ENCODE measurements around the gene ASTN2. TPM values are rescaled to one million over a fixed set of nuclear protein-coding genes. Genes with fewer than 3 reads are reported as not detected.

Gene ASTN2
- total and polyA plus RNA-seq, 9 of the 15 experiments (the other 6 are each of a cell fraction or from before 2014, with no cell fraction given) = 0.56 to 3.5 (median 1.9) TPM

DNA sequence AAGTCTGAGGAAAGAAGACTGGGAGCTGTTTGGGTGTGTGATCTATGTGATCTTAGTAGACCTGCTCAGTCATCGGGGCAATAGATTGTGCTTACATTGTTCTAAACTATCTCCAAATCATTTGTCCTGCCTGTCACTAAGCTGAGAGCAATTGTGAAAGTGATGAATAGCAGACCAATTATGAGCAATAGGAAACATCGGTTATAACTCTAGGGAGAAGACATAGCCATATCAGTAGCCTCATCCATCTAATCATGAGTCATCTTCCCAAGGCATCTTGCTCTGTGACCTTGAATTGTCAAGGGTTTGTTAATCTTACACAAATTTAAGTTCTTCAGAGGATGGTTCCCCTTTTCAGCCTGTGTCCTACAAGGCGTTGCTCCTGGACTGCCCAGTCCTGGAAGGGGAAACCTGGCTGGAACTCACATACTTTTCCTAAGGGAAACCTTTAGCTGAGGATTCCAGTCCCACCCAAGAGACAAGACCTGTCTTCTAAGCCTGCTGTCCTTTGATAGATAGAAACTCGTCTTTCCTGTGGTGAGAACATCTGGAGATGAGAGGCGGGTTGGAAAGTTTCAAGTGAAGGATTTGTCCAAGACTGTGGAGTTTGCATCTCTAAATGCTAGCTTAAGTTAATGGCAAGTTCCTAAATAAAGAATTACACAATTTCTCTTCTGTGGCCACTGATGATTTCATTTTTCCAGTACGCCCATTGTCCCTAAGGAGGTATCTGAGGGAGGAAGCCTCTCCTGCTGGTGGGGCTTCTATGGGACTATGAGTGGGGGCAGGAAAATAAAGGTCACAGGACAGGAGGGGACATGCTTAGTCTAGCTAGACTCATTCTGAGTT is 781.6 kb downstream of the ASTN2 start (continued):
- TF ChIP-seq, protein P1, sequence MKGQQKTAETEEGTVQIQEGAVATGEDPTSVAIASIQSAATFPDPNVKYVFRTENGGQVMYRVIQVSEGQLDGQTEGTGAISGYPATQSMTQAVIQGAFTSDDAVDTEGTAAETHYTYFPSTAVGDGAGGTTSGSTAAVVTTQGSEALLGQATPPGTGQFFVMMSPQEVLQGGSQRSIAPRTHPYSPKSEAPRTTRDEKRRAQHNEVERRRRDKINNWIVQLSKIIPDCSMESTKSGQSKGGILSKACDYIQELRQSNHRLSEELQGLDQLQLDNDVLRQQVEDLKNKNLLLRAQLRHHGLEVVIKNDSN (CRISPR knock-in tag; IDR thresholded peaks at IDR 0.05) = no peak
- no peak for TF ChIP-seq GABPB2 (CRISPR knock-in tag; conservative IDR thresholded peaks at IDR 0.05)
- TF ChIP-seq, protein P2, sequence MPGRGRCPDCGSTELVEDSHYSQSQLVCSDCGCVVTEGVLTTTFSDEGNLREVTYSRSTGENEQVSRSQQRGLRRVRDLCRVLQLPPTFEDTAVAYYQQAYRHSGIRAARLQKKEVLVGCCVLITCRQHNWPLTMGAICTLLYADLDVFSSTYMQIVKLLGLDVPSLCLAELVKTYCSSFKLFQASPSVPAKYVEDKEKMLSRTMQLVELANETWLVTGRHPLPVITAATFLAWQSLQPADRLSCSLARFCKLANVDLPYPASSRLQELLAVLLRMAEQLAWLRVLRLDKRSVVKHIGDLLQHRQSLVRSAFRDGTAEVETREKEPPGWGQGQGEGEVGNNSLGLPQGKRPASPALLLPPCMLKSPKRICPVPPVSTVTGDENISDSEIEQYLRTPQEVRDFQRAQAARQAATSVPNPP (IDR thresholded peaks at IDR 0.05; ENCODE audit: borderline replicate concordance, insufficient read depth, insufficient read length) = no peak
- no peak for TF ChIP-seq MCM3 (IDR thresholded peaks at IDR 0.05)
- no peak for TF ChIP-seq SMARCC2 (IDR thresholded peaks at IDR 0.05; ENCODE audit: low read depth)
- TF ChIP-seq BHLHE40 (IDR thresholded peaks at IDR 0.05; ENCODE audit: low read length) = no peak
- no peak for TF ChIP-seq TARDBP (IDR thresholded peaks at IDR 0.05)
- TF ChIP-seq HDAC6 (IDR thresholded peaks at IDR 0.05; ENCODE audit: low read depth, low read length) = no peak
- no peak for TF ChIP-seq ATF7 (IDR thresholded peaks at IDR 0.05)
- TF ChIP-seq, protein P3, sequence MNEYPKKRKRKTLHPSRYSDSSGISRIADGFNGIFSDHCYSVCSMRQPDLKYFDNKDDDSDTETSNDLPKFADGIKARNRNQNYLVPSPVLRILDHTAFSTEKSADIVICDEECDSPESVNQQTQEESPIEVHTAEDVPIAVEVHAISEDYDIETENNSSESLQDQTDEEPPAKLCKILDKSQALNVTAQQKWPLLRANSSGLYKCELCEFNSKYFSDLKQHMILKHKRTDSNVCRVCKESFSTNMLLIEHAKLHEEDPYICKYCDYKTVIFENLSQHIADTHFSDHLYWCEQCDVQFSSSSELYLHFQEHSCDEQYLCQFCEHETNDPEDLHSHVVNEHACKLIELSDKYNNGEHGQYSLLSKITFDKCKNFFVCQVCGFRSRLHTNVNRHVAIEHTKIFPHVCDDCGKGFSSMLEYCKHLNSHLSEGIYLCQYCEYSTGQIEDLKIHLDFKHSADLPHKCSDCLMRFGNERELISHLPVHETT (CRISPR knock-in tag; conservative IDR thresholded peaks at IDR 0.05 in 1 of 2, IDR thresholded peaks at IDR 0.05 in 1 of 2) = no peak
- TF ChIP-seq ZNF766 (CRISPR knock-in tag; conservative IDR thresholded peaks at IDR 0.05) = no peak
- TF ChIP-seq, protein P4, sequence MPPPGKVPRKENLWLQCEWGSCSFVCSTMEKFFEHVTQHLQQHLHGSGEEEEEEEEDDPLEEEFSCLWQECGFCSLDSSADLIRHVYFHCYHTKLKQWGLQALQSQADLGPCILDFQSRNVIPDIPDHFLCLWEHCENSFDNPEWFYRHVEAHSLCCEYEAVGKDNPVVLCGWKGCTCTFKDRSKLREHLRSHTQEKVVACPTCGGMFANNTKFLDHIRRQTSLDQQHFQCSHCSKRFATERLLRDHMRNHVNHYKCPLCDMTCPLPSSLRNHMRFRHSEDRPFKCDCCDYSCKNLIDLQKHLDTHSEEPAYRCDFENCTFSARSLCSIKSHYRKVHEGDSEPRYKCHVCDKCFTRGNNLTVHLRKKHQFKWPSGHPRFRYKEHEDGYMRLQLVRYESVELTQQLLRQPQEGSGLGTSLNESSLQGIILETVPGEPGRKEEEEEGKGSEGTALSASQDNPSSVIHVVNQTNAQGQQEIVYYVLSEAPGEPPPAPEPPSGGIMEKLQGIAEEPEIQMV (tag; conservative IDR thresholded peaks at IDR 0.05; ENCODE audit: low read depth) = no peak
- no peak for TF ChIP-seq FOXA1 (IDR thresholded peaks at IDR 0.05; ENCODE audit: borderline replicate concordance)

All from K562 (cell line).